ENCODE results near the gene NBPF3. TPM values are rescaled to one million over a fixed set of nuclear protein-coding genes. Genes with fewer than 3 reads are reported as not detected.
A peak's percentile ranks its signal among the peaks of the same experiment; 100 is the strongest.
"Not testable (repeated sequence)": the region's sequence is repeated elsewhere in the genome, so short reads cannot be mapped to it uniquely, and the experiment has no call there.

Gene NBPF3
- total RNA-seq, 1 donor from 2014 or later = 17.5 TPM

- DNase-seq (ENCODE audit: low spot score in 2 of 2, unreplicated experiment in 2 of 2) = no peak
- Mint-ChIP-seq H3K9me3 (no peaks in the 10 kb centered on the region), H3K4me3 (no peak overlapping the region), H3K27me3 (ENCODE audit: low read depth) (no peaks in the 10 kb centered on the region), H3K27ac (peak overlapping the region; percentile 76), H3K4me1 (peaks cover 17% of the 10 kb centered on the region), H3K36me3 (peaks cover 18% of the 10 kb centered on the region)
- no peak for TF ChIP-seq CTCF (IDR thresholded peaks at IDR 0.05; ENCODE audit: unreplicated experiment)
Measured at GRCh38 chr1:21451981-21452411, 12.1 kb downstream of the NBPF3 start.

- H3K9me3 Mint-ChIP-seq; H3K4me3 Mint-ChIP-seq; DNase-seq (ENCODE audit: low spot score in 2 of 2, unreplicated experiment in 2 of 2); H3K27ac Mint-ChIP-seq; H3K27me3 Mint-ChIP-seq (ENCODE audit: low read depth): not testable (repeated sequence)
- peaks cover 17% of the 10 kb centered on the region for H3K36me3 Mint-ChIP-seq
- peaks cover 17% of the 10 kb centered on the region for H3K4me1 Mint-ChIP-seq
Measured at GRCh38 chr1:21453964-21454614, 14.2 kb downstream of the NBPF3 start.

- not testable (repeated sequence) for H3K4me3 Mint-ChIP-seq; H3K27me3 Mint-ChIP-seq (ENCODE audit: low read depth); H3K9me3 Mint-ChIP-seq; H3K27ac Mint-ChIP-seq; DNase-seq (ENCODE audit: low spot score in 2 of 2, unreplicated experiment in 2 of 2)
- H3K4me1 Mint-ChIP-seq = peaks cover 17% of the 10 kb centered on the region
- peaks cover 17% of the 10 kb centered on the region for H3K36me3 Mint-ChIP-seq
Measured at GRCh38 chr1:21454904-21455303, 15.0 kb downstream of the NBPF3 start.

GRCh38 chr1:21457654-21458053, 17.7 kb downstream of the NBPF3 start:
- Mint-ChIP-seq H3K36me3 (peaks cover 12% of the 10 kb centered on the region), H3K4me1 (peaks cover 5% of the 10 kb centered on the region), H3K27ac (no peak overlapping the region), H3K4me3 (no peak overlapping the region), H3K9me3 (no peaks in the 10 kb centered on the region), H3K27me3 (ENCODE audit: low read depth) (no peaks in the 10 kb centered on the region)
- no peak for DNase-seq (ENCODE audit: low spot score in 2 of 2, unreplicated experiment in 2 of 2)
- no peak for TF ChIP-seq CTCF (IDR thresholded peaks at IDR 0.05; ENCODE audit: unreplicated experiment)

GRCh38 chr1:21465127-21465526, 25.2 kb downstream of the NBPF3 start:
- not testable (repeated sequence) for H3K4me3 Mint-ChIP-seq; H3K27me3 Mint-ChIP-seq (ENCODE audit: low read depth); H3K4me1 Mint-ChIP-seq; H3K27ac Mint-ChIP-seq; H3K9me3 Mint-ChIP-seq; DNase-seq (ENCODE audit: low spot score in 2 of 2, unreplicated experiment in 2 of 2)
- peaks cover 15% of the 10 kb centered on the region for H3K36me3 Mint-ChIP-seq

- not testable (repeated sequence) for H3K4me1 Mint-ChIP-seq; H3K9me3 Mint-ChIP-seq; DNase-seq (ENCODE audit: low spot score in 2 of 2, unreplicated experiment in 2 of 2); H3K27me3 Mint-ChIP-seq (ENCODE audit: low read depth); H3K27ac Mint-ChIP-seq; H3K4me3 Mint-ChIP-seq
- peaks cover 25% of the 10 kb centered on the region for H3K36me3 Mint-ChIP-seq
Measured at GRCh38 chr1:21467946-21468345, 28.0 kb downstream of the NBPF3 start.

- no peak overlapping the region for H3K27ac Mint-ChIP-seq
- peaks cover 5% of the 10 kb centered on the region for H3K4me1 Mint-ChIP-seq
- H3K4me3 Mint-ChIP-seq = no peak overlapping the region
- peak; percentile 39 for TF ChIP-seq CTCF (IDR thresholded peaks at IDR 0.05; ENCODE audit: unreplicated experiment)
- DNase-seq (ENCODE audit: low spot score in 2 of 2, unreplicated experiment in 2 of 2) = no peak
- H3K36me3 Mint-ChIP-seq = peaks cover 29% of the 10 kb centered on the region
- H3K27me3 Mint-ChIP-seq (ENCODE audit: low read depth) = no peaks in the 10 kb centered on the region
- H3K9me3 Mint-ChIP-seq = no peaks in the 10 kb centered on the region
Measured at GRCh38 chr1:21468599-21468998, 28.7 kb downstream of the NBPF3 start.

- Mint-ChIP-seq H3K9me3 (no peaks in the 10 kb centered on the region), H3K27ac (no peak overlapping the region), H3K27me3 (ENCODE audit: low read depth) (no peaks in the 10 kb centered on the region), H3K4me1 (peaks cover 5% of the 10 kb centered on the region), H3K36me3 (peaks cover 32% of the 10 kb centered on the region), H3K4me3 (no peak overlapping the region)
- no peak for DNase-seq (ENCODE audit: low spot score in 2 of 2, unreplicated experiment in 2 of 2)
- TF ChIP-seq CTCF (IDR thresholded peaks at IDR 0.05; ENCODE audit: unreplicated experiment) = no peak
Measured at GRCh38 chr1:21469581-21469980, 29.6 kb downstream of the NBPF3 start.

Measured in mesothelial cell of epicardium (in vitro differentiated cells).